WTC11 (cell line): ENCODE data around the gene MX2.

ENCODE experiments used
- CBFB ChIP-seq: sonication (generic); formaldehyde crosslinking; IDR thresholded peaks from 2 replicates; pipeline ENCODE4 v1.8.1; 2022; ENCODE audit warnings: mild to moderate bottlenecking, low read depth, missing genetic modification reagents
- CREB1 ChIP-seq: sonication (generic); formaldehyde crosslinking; IDR thresholded peaks from 2 replicates; pipeline ENCODE4 v1.8.0; 2023; ENCODE audit warnings: mild to moderate bottlenecking, missing genetic modification reagents
- TF ChIP-seq, protein P1 (sequence below): fragments of 200-600 bp; IDR thresholded peaks from 2 replicates; pipeline ENCODE4 v1.8.0; 2022; ENCODE audit warnings: antibody characterized with exemption

DNA sequence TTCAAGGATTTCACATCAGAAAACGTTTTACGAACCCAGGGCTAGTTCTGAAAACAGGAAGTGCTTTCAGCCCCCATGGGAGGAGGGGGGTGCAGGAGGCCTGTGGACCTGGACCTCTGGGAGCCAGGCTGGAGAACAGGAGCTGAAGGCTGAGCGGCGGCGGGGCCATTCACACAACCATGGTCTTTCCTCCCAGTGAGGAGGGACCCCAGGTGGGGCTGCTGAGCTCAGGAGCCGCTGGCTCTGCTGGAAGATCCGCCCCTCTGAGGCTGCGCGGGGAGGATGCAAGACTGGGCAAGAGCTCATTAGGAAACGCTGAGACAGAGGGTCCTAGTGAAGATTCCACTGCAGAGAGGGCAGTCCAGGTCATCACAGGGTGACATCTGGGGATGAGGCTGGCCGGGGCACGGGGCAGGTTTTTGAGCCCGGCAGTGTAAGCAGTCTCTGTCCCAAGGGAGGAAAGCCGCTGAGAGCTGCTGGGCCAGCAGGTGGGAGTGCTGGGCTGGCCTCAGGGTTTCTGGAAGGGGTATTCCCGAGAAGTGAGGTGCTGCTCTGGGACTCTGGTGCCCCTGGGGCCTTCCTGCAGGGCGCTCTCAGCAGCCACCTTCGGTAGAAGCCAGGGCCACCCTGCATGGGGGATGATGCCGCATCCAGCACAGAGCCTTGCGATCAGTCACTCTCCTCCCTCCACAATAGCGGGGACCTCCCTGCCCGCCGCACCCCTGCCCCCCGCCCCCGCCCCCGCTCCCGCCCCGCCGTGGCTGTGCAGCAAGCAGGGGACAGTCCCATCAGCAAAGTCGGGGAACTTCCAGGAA, 7.5 kb downstream of the MX2 start:
- TF ChIP-seq, protein P1, sequence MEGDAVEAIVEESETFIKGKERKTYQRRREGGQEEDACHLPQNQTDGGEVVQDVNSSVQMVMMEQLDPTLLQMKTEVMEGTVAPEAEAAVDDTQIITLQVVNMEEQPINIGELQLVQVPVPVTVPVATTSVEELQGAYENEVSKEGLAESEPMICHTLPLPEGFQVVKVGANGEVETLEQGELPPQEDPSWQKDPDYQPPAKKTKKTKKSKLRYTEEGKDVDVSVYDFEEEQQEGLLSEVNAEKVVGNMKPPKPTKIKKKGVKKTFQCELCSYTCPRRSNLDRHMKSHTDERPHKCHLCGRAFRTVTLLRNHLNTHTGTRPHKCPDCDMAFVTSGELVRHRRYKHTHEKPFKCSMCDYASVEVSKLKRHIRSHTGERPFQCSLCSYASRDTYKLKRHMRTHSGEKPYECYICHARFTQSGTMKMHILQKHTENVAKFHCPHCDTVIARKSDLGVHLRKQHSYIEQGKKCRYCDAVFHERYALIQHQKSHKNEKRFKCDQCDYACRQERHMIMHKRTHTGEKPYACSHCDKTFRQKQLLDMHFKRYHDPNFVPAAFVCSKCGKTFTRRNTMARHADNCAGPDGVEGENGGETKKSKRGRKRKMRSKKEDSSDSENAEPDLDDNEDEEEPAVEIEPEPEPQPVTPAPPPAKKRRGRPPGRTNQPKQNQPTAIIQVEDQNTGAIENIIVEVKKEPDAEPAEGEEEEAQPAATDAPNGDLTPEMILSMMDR: no peak
- TF ChIP-seq CBFB (CRISPR knock-in tag) (no peak), CREB1 (no peak)
